GM19438 (cell line): ENCODE data around the gene MAML1.

Source experiments
- ATAC-seq: cut with Tn5 transposase; IDR thresholded peaks from one replicate; pipeline ENCODE4 v1.9.1; 2021; ENCODE audit warnings: low read depth; ENCODE audit not compliant: unreplicated experiment

Gene MAML1

GRCh38 chr5:179802207-179802883 lies 69.7 kb downstream of the MAML1 start:
- ATAC-seq, result no peak

- ATAC-seq, result no peak
Measured at GRCh38 chr5:179802950-179803562, 70.4 kb downstream of the MAML1 start.

- no peak for ATAC-seq
Measured at GRCh38 chr5:179803651-179804554, 71.3 kb downstream of the MAML1 start.

- ATAC-seq, result no peak
Measured at GRCh38 chr5:179804555-179804947, 71.9 kb downstream of the MAML1 start.

- ATAC-seq, result no peak
Measured at GRCh38 chr5:179805070-179805528, 72.5 kb downstream of the MAML1 start.

- ATAC-seq, result peak; percentile 29
Measured at GRCh38 chr5:179805529-179806249, 73.1 kb downstream of the MAML1 start.

GRCh38 chr5:179806250-179807048 lies 73.8 kb downstream of the MAML1 start, which contains the start of gene MGAT4B:
Gene MGAT4B, minus strand, starts transcription at chr5:179806866. Its CDS starts 283 bp downstream, at chr5:179806583.
- peak; percentile 63 for ATAC-seq

- ATAC-seq, result no peak
Measured at GRCh38 chr5:179812135-179812825, 79.7 kb downstream of the MAML1 start.

- no peak for ATAC-seq
Measured at GRCh38 chr5:179812997-179813607, 80.5 kb downstream of the MAML1 start.

- ATAC-seq, result no peak
Measured at GRCh38 chr5:179814090-179814489, 81.5 kb downstream of the MAML1 start.

- ATAC-seq, result no peak
Measured at GRCh38 chr5:179815491-179816249, 83.0 kb downstream of the MAML1 start.

- ATAC-seq, result no peak
Measured at GRCh38 chr5:179816401-179816795, 83.8 kb downstream of the MAML1 start.

- no peak for ATAC-seq
Measured at GRCh38 chr5:179816796-179817469, 84.3 kb downstream of the MAML1 start.

- no peak for ATAC-seq
Measured at GRCh38 chr5:179817470-179817840, 84.8 kb downstream of the MAML1 start.

- no peak for ATAC-seq
Measured at GRCh38 chr5:179817890-179818745, 85.5 kb downstream of the MAML1 start.

GRCh38 chr5:179818746-179819295 lies 86.2 kb downstream of the MAML1 start:
- peak; percentile 52 for ATAC-seq
